ENCODE results near the gene CDH22. TPM values are rescaled to one million over a fixed set of nuclear protein-coding genes. Genes with fewer than 3 reads are reported as not detected.

CDH22 gene
- total RNA-seq, 4 donors from 2014 or later = 0.11 to 2.3 (median 0.76) TPM

- DNase-seq = no peak
- no peak for TF ChIP-seq POLR2A (IDR thresholded peaks at IDR 0.05)
- TF ChIP-seq, protein P1, sequence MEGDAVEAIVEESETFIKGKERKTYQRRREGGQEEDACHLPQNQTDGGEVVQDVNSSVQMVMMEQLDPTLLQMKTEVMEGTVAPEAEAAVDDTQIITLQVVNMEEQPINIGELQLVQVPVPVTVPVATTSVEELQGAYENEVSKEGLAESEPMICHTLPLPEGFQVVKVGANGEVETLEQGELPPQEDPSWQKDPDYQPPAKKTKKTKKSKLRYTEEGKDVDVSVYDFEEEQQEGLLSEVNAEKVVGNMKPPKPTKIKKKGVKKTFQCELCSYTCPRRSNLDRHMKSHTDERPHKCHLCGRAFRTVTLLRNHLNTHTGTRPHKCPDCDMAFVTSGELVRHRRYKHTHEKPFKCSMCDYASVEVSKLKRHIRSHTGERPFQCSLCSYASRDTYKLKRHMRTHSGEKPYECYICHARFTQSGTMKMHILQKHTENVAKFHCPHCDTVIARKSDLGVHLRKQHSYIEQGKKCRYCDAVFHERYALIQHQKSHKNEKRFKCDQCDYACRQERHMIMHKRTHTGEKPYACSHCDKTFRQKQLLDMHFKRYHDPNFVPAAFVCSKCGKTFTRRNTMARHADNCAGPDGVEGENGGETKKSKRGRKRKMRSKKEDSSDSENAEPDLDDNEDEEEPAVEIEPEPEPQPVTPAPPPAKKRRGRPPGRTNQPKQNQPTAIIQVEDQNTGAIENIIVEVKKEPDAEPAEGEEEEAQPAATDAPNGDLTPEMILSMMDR (IDR thresholded peaks at IDR 0.05) = no peak
Measured at GRCh38 chr20:46343348-46343974, 35.2 kb upstream of the CDH22 start.

DNA sequence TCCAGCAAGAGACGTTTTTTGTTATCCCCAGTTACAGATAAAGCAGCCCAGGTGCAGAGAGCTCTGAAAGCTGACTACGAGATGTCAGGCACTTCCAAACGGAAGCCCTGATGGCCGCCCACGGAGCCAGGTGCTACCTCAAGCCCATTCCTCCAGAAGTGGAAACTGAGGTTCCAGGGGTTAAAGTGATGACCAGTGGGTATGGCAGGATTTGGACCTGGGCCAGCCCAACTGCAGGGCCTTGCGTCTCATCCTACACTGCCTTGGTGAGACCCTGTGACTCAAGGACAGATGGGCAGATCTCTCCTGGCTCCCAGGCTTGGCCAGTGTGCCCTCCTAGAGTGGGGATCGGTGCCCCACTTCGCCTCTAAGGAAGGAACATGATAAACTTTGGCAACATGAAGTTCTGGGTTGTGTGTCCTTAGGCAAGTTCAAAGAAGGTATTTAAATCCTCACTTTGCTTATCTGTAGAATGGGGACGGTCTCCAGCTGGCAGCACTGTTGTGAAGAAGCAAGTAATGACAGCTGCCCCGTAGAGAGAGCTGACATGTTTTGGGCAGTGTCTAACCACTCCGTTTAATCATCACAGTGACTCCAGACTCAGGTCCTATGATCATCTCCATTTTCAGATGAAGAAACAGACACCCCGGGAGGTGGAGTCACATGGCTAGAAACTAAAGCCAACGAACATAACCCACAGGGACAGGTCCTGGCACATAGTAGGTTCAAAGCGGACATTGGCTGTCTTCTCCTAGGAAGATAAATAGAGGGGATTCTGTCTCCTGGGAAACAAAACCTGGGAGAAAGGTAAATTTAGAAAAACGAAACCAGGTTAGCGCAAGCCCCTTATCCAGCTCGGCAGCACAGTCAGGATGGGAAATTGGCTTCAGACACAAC is 34.4 kb upstream of the CDH22 start:
- H3K27ac ChIP-seq = no peak overlapping the region
- no peak for TF ChIP-seq POLR2A (IDR thresholded peaks at IDR 0.05)
- TF ChIP-seq, protein P1 (IDR thresholded peaks at IDR 0.05) = no peak
- intact Hi-C loops (cut with DNase I) = loop anchor here (10.0 kb wide), 1 partner anchor 208 kb away; no protein-coding TSS in a partner anchor
- 22 to 33% methylated on average over 11 to 14 of the region's 17 CpGs for WGBS, 2 donors
- peak overlapping the region in 1 of 4 donors; percentile 44 for H3K4me3 ChIP-seq
- peaks cover 0 to 14% (median 0%) of the 10 kb centered on the region in 3 donors for H3K36me3 ChIP-seq
- peaks cover 0 to 63% (median 2%) of the 10 kb centered on the region in 4 donors for H3K27me3 ChIP-seq
- H3K4me1 ChIP-seq = peaks cover 0 to 15% (median 5%) of the 10 kb centered on the region in 3 donors
- no peaks in the 10 kb centered on the region for H3K9me3 ChIP-seq
- no peak for DNase-seq

More at GRCh38 chr20:46343348-46343974, 35.2 kb upstream of the CDH22 start:
- no peak overlapping the region for H3K27ac ChIP-seq
- H3K27me3 ChIP-seq = peaks cover 0 to 57% (median 2%) of the 10 kb centered on the region in 4 donors
- intact Hi-C loops (cut with DNase I) = loop anchor here (10.0 kb wide), 1 partner anchor 209 kb away; no protein-coding TSS in a partner anchor
- no peaks in the 10 kb centered on the region for H3K9me3 ChIP-seq
- H3K4me3 ChIP-seq = peak overlapping the region in 1 of 4 donors; percentile 44
- peaks cover 0 to 20% (median 0%) of the 10 kb centered on the region in 3 donors for H3K36me3 ChIP-seq
- peaks cover 0 to 20% (median 9%) of the 10 kb centered on the region in 3 donors for H3K4me1 ChIP-seq
- WGBS, 2 donors = 4 to 19% methylated on average over 4 to 14 of the region's 17 CpGs

DNA sequence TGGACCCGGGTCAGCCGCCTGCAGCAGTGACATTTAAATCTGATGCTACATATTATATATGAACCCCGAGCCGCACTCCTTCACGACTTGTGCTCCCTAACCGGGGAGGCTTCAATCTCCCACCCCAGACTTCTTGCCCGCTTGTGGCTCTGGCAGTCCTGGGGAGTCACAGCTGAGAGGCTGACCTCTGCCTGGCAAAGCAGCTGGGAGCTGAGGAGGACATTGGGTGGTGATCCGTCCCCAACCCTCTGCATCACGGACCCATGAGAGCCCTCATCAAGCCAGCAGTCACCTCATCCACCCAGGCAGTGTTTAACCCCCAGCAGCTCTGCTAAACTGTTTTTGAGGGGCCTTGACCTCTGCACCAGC is 33.7 kb upstream of the CDH22 start:
- Histone ChIP-seq H3K4me3 (no peak overlapping the region), H3K9me3 (no peaks in the 10 kb centered on the region), H3K27ac (no peak overlapping the region), H3K36me3 (peaks cover 0 to 8% (median 0%) of the 10 kb centered on the region in 3 donors), H3K27me3 (peaks cover 0 to 70% (median 2%) of the 10 kb centered on the region in 4 donors), H3K4me1 (peaks cover 0 to 15% (median 5%) of the 10 kb centered on the region in 3 donors)
- intact Hi-C loops (cut with DNase I) = loop anchor here (10.0 kb wide), 1 partner anchor 207 kb away; no protein-coding TSS in a partner anchor
- no peak for TF ChIP-seq POLR2A (IDR thresholded peaks at IDR 0.05)
- TF ChIP-seq, protein P1 (IDR thresholded peaks at IDR 0.05) = no peak
- 28 to 51% methylated on average over 8 to 9 of the region's 9 CpGs for WGBS, 2 donors
- DNase-seq = no peak

DNA sequence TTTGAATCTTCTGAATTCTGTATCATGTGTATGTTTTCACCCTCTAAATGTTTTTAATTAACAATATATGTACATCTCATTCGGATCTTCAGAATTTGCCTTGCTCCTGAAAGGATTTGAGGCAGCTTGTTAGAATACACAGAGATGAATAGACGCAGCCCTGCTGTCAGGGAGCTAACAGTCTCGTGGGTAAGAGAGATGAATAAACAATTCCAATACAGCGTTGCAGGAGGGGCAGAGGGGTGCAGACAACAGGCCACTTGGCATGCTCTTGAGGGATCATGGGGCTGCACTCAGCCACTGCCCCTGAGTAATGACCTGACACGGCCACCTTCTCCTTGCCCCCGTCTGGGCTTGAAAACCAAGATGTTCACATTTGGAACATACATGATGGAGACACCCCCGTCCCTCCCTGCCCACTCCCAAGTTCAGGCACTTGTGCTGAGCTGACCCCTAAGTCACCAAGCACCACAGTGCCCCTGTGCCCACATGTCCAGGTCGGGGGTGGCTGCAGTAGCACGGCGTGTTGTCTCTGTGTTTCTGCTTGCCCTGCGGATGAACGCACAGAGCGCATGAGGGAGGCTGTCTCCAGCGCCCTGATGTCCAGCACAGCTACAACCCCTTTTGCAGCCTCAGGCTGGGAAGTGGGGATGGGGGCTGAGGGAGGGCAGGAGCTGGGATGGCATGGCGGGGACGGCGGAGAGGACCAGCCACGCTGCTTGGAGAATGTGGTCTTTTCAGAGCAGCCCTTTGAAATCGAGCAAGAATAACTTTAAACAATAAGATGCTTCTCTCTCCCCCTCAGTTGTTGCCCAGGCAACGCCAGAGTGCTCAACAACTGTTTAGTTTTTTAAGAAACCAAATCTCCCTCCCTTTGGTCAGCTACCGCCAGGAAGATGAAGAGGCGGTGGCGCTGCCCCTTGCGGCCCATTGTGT is 33.0 kb upstream of the CDH22 start:
- DNase-seq = no peak
- 41% methylated on average over 15 to 16 of the region's 24 CpGs for WGBS, 2 donors
- Histone ChIP-seq H3K36me3 (peaks cover 0 to 1% (median 0%) of the 10 kb centered on the region in 3 donors), H3K4me1 (peaks cover 0 to 15% (median 5%) of the 10 kb centered on the region in 3 donors), H3K4me3 (no peak overlapping the region), H3K27me3 (peaks cover 0 to 76% (median 2%) of the 10 kb centered on the region in 4 donors), H3K27ac (no peak overlapping the region), H3K9me3 (no peaks in the 10 kb centered on the region)
- intact Hi-C loops (cut with DNase I) = loop anchor here (10.0 kb wide), 1 partner anchor 207 kb away; no protein-coding TSS in a partner anchor
- TF ChIP-seq, protein P1 (IDR thresholded peaks at IDR 0.05) = no peak
- TF ChIP-seq POLR2A (IDR thresholded peaks at IDR 0.05) = no peak

Data from esophagus squamous epithelium (tissue), 5 donors.